HCT116 (cell line): ENCODE measurements around the gene NOXRED1. TPM values are rescaled to one million over a fixed set of nuclear protein-coding genes. Genes with fewer than 3 reads are reported as not detected.

Experiments
- ATAC-seq: fragments of 200-7000 bp; cut with Tn5 transposase; 2 replicates; pipeline ENCODE4 v1.9.1; 2020; ENCODE audit warnings: mild to moderate bottlenecking, moderate library complexity
- BruUV-seq: library from RNA; stranded (reverse); fragments of 400-500 nt; replicated peaks from 2 replicates; lab custom pipeline; 2021; lab: Mats Ljungman, UMichigan
- CTCF ChIA-PET: fragments of 300-600 bp; sonication (Branson Sonifier 250); formaldehyde crosslinking; loops from one replicate; lab custom pipeline; 2021; ENCODE audit warnings: antibody characterized with exemption; lab: Charles Lee
- POLR2A ChIA-PET: fragments of 300-600, 350-600 bp; sonication (Branson Sonifier 250); formaldehyde crosslinking; loops from one replicate; lab custom pipeline; 2021; ENCODE audit warnings: antibody characterized with exemption; lab: Charles Lee
- RAD21 ChIA-PET, 2 experiments: fragments of 300-600 bp; sonication (Branson Sonifier 250); formaldehyde crosslinking; loops; one replicate each; lab custom pipeline; 2023; ENCODE audit warnings: low total read pairs in 2 of 2; ENCODE audit not compliant: uncharacterized antibody in 2 of 2, unreplicated experiment in 2 of 2, low non-redundant PET in 1 of 2; lab: Charles Lee
- DNase-seq: peaks from one replicate; pipeline ENCODE4 v3.0.0-alpha.2; 2010; ENCODE audit warnings: low read depth, low spot score
- H2AFZ ChIP-seq: fragments of 200-600 bp; shearing (Covaris generic), sonication (generic); 2 replicates; pipeline ENCODE4 v1.6.1; 2017; ENCODE audit warnings: low read depth, mixed run types, mixed read lengths, antibody characterized with exemption, low read length; ENCODE audit not compliant: poor library complexity, severe bottlenecking
- H3K27ac ChIP-seq: 2 replicates; pipeline ENCODE4 v1.5.1; 2012; ENCODE audit warnings: low read depth, low read length
- H3K27me3 ChIP-seq: fragments of 200-600 bp; sonication (generic); 2 replicates; pipeline ENCODE4 v1.6.1; 2016; ENCODE audit warnings: mixed run types, low read length, mixed read lengths; ENCODE audit not compliant: insufficient read depth
- H3K36me3 ChIP-seq, 2 experiments: fragments of 200-500 bp in 1 of 2; fragments of 200-600 bp in 1 of 2; sonication (Bioruptor generic) in 1 of 2; sonication (generic) in 1 of 2; 2 replicates each; pipeline versions ENCODE4 v1.5.1 to v1.6.1; 2014 to 2016; ENCODE audit warnings: low read length in 2 of 2, inconsistent platforms in 1 of 2, mixed read lengths in 1 of 2, mixed run types in 1 of 2; ENCODE audit not compliant: insufficient read depth in 2 of 2, control insufficient read depth in 1 of 2
- H3K4me1 ChIP-seq, 2 experiments: fragments of 200-600 bp in 1 of 2; sonication (generic) in 1 of 2; 2 replicates each; pipeline versions ENCODE4 v1.5.1 to v1.6.1; 2012 to 2017; ENCODE audit warnings: low read length in 2 of 2, inconsistent platforms in 1 of 2, mild to moderate bottlenecking in 1 of 2, mixed read lengths in 1 of 2, mixed run types in 1 of 2, moderate library complexity in 1 of 2; ENCODE audit not compliant: insufficient read depth in 2 of 2, control insufficient read depth in 1 of 2
- H3K4me2 ChIP-seq: fragments of 200-600 bp; sonication (generic); 2 replicates; pipeline ENCODE4 v1.6.1; 2017; ENCODE audit warnings: mixed run types, low read length, mixed read lengths
- H3K4me3 ChIP-seq, 2 experiments: fragments of 200-600 bp in 1 of 2; sonication (generic) in 1 of 2; replicated peaks in 1 of 2; 2 replicates each; pipeline ENCODE4 v1.5.1; 2011 to 2016; ENCODE audit warnings: low read length in 2 of 2, control low read depth in 1 of 2, low read depth in 1 of 2, mild to moderate bottlenecking in 1 of 2, mixed read lengths in 1 of 2, mixed run types in 1 of 2
- H3K79me2 ChIP-seq: fragments of 200-600 bp; sonication (generic); 2 replicates; pipeline ENCODE4 v1.6.1; 2017; ENCODE audit warnings: mild to moderate bottlenecking, mixed run types, low read length, moderate library complexity, mixed read lengths; ENCODE audit not compliant: insufficient read depth
- H3K9ac ChIP-seq: fragments of 200-600 bp; sonication (generic); 2 replicates; pipeline ENCODE4 v1.6.1; 2016; ENCODE audit warnings: low read length, mixed read lengths
- H3K9me2 ChIP-seq: fragments of 200-600 bp; sonication (generic), shearing (Covaris generic); 2 replicates; pipeline ENCODE4 v1.6.1; 2017; ENCODE audit warnings: mixed run types, mild to moderate bottlenecking, moderate library complexity; ENCODE audit not compliant: insufficient read depth
- H3K9me3 ChIP-seq, 2 experiments: fragments of 200-500 bp in 1 of 2; fragments of 200-600 bp in 1 of 2; sonication (Bioruptor generic) in 1 of 2; sonication (generic) in 1 of 2; 2 replicates each; pipeline ENCODE4 v1.6.1; 2014 to 2017; ENCODE audit warnings: low read length in 2 of 2, mixed read lengths in 2 of 2, inconsistent platforms in 1 of 2, low read depth in 1 of 2, mild to moderate bottlenecking in 1 of 2, mixed run types in 1 of 2, moderate library complexity in 1 of 2; ENCODE audit not compliant: control insufficient read depth in 1 of 2, insufficient read depth in 1 of 2
- H4K20me1 ChIP-seq: fragments of 200-600 bp; sonication (generic), shearing (Covaris generic); 2 replicates; pipeline ENCODE4 v1.6.1; 2017; ENCODE audit warnings: mixed run types, mild to moderate bottlenecking, moderate library complexity; ENCODE audit not compliant: insufficient read depth
- EZH2phosphoT487 ChIP-seq: fragments of 200-600 bp; IDR thresholded peaks from 2 replicates; pipeline ENCODE4 v1.6.1; 2018; ENCODE audit warnings: antibody characterized with exemption, borderline replicate concordance
- JUND ChIP-seq: IDR thresholded peaks from 2 replicates; pipeline ENCODE4 v1.6.1; 2012
- RAD21 ChIP-seq: IDR thresholded peaks from 2 replicates; pipeline ENCODE4 v1.6.1; 2012; ENCODE audit warnings: low read depth, mild to moderate bottlenecking
- YY1 ChIP-seq: IDR thresholded peaks from 2 replicates; pipeline ENCODE4 v1.6.1; 2011; ENCODE audit warnings: low read length, low read depth, moderate library complexity, mild to moderate bottlenecking; ENCODE audit not compliant: insufficient replicate concordance; ENCODE audit errors: extremely low read depth
- ZFX ChIP-seq: fragments of 450-650 bp; IDR thresholded peaks from 2 replicates; pipeline ENCODE4 v1.6.1; 2017
- intact Hi-C: fragments of 100-400 bp; cut with micrococcal nuclease; formaldehyde crosslinking; loops from 2 replicates; pipeline ENCODE4 v1.10.0; 2022
- total RNA-seq: library from RNA; stranded (reverse); gene quantifications from one replicate; pipeline ENCODE4 v1.2.1, GENCODE V29; 2021; ENCODE audit not compliant: unreplicated experiment
- TF ChIP-seq, protein P1 (sequence below), 3 experiments: fragments of 200-600 bp in 1 of 3; sonication (generic) in 1 of 3; IDR thresholded peaks in 2 of 3; conservative IDR thresholded peaks in 1 of 3; 2 replicates each; pipeline ENCODE4 v1.5.1; 2012 to 2017; ENCODE audit warnings: low read depth in 2 of 3, low read length in 2 of 3, antibody characterized with exemption in 1 of 3, borderline replicate concordance in 1 of 3, control low read depth in 1 of 3, mild to moderate bottlenecking in 1 of 3, mixed read lengths in 1 of 3, mixed run types in 1 of 3, moderate library complexity in 1 of 3; ENCODE audit not compliant: insufficient read depth in 1 of 3
- TF ChIP-seq, protein P2 (sequence below): IDR thresholded peaks from 2 replicates; pipeline ENCODE4 v1.6.1; 2012

Gene NOXRED1
- total RNA-seq, 1 experiment from 2014 or later = 0.66 TPM

DNA sequence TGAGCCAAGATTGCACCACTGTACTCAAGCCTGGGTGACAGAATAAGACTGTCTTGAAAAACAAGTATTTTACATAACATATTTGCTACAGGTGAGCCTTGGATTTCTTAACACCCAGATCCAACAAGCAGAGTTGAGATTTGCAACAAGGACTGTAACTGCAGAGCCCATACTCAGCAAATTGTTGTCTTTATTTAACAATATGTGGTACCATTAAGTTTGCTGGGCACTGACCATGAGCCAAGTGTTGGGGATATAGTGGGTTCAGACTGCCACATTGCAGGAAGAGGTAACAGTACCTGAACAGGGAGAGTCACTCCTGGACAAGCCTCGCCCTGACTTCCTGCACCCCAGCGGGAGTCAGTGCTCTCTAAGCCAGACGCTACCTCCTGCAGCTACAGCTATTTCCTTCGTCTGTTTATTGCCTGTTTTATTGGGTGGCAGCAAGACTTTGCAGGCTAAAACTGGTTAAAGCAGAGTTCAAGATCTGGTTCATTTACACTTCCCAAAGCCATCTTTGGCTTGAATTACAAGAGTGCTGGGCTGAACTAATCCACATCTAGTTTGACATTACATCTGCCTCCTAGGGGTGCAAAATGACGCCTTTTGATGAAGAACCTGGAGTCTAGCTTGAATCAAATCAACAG, 47.0 kb upstream of the NOXRED1 start:
- no peak overlapping the region for H3K4me3 ChIP-seq
- no peak overlapping the region for H3K9ac ChIP-seq
- no peaks in the 10 kb centered on the region for H3K4me1 ChIP-seq
- no peak overlapping the region for H3K27ac ChIP-seq
- ChIA-PET RAD21 (no interaction called here), POLR2A (no interaction called here), CTCF (no interaction called here)
- H3K9me3 ChIP-seq = no peaks in the 10 kb centered on the region
- H3K9me2 ChIP-seq = no peaks in the 10 kb centered on the region
- H3K4me2 ChIP-seq = no peak overlapping the region
- no peak for DNase-seq
- peaks cover 3% of the 10 kb centered on the region; the same call in 1 of the 2 replicates for H3K79me2 ChIP-seq
- intact Hi-C loops = no loop called here
- TF ChIP-seq, protein P1, sequence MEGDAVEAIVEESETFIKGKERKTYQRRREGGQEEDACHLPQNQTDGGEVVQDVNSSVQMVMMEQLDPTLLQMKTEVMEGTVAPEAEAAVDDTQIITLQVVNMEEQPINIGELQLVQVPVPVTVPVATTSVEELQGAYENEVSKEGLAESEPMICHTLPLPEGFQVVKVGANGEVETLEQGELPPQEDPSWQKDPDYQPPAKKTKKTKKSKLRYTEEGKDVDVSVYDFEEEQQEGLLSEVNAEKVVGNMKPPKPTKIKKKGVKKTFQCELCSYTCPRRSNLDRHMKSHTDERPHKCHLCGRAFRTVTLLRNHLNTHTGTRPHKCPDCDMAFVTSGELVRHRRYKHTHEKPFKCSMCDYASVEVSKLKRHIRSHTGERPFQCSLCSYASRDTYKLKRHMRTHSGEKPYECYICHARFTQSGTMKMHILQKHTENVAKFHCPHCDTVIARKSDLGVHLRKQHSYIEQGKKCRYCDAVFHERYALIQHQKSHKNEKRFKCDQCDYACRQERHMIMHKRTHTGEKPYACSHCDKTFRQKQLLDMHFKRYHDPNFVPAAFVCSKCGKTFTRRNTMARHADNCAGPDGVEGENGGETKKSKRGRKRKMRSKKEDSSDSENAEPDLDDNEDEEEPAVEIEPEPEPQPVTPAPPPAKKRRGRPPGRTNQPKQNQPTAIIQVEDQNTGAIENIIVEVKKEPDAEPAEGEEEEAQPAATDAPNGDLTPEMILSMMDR (IDR thresholded peaks at IDR 0.05 in 2 of 3, conservative IDR thresholded peaks at IDR 0.05 in 1 of 3; ENCODE audit: borderline replicate concordance in 1 of 3, insufficient read depth in 1 of 3, low read depth in 2 of 3, low read length in 2 of 3) = no peak
- no peak for TF ChIP-seq ZFX
- TF ChIP-seq JUND = no peak
- no peak for TF ChIP-seq EZH2phosphoT487
- TF ChIP-seq, protein P2, sequence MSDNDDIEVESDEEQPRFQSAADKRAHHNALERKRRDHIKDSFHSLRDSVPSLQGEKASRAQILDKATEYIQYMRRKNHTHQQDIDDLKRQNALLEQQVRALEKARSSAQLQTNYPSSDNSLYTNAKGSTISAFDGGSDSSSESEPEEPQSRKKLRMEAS = no peak
- TF ChIP-seq RAD21 = no peak
- TF ChIP-seq YY1 = no peak
- TF ChIP-seq, all 23 proteins: peak for 0
- no peaks in the 10 kb centered on the region for H4K20me1 ChIP-seq
- no peak; the same call in 1 of the 2 replicates for ATAC-seq
- BruUV-seq = no TSS peak
- H2AFZ ChIP-seq = no peak overlapping the region
- peaks cover 29 to 32% of the 10 kb centered on the region in 2 experiments; a peak in 3 of 4 replicates for H3K36me3 ChIP-seq
- H3K27me3 ChIP-seq = 0 out of 2 replicates have a peak, but pooled peaks cover 4% of the 10 kb centered on the region
